Heart right ventricle (tissue), 16 donors: ENCODE results near the gene LRRC7. TPM values are rescaled to one million over a fixed set of nuclear protein-coding genes. Genes with fewer than 3 reads are reported as not detected.

Experiments
- ATAC-seq, 8 donors: fragments of 200-7000 bp; cut with Tn5 transposase; one replicate each; pipeline ENCODE4 v1.9.1; 2020; ENCODE audit warnings: mild to moderate bottlenecking in 8 of 8, moderate library complexity in 8 of 8, moderate number of reproducible peaks in 1 of 8
- DNase-seq, 2 donors: peaks; one replicate each; pipeline ENCODE4 v3.0.0-alpha.2; 2020
- H3K27ac ChIP-seq, 10 donors: fragments of 200-600 bp; sonication (generic) in 2 of 10; one replicate each; pipeline versions ENCODE4 v1.5.0 to v1.8.0; 2020 to 2022; ENCODE audit warnings: mild to moderate bottlenecking in 3 of 10
- H3K27me3 ChIP-seq, 7 donors: fragments of 200-600 bp; one replicate each; pipeline ENCODE4 v1.8.0; 2021 to 2022; ENCODE audit warnings: mild to moderate bottlenecking in 2 of 7
- H3K36me3 ChIP-seq, 9 donors: fragments of 200-600 bp; sonication (generic) in 1 of 9; one replicate each; pipeline versions ENCODE4 v1.5.0 to v1.8.0; 2020 to 2022; ENCODE audit warnings: mild to moderate bottlenecking in 2 of 9
- H3K4me1 ChIP-seq, 9 donors: fragments of 200-600 bp; sonication (generic) in 1 of 9; one replicate each; pipeline versions ENCODE4 v1.5.0 to v1.8.0; 2020 to 2022; ENCODE audit warnings: mild to moderate bottlenecking in 4 of 9
- H3K4me3 ChIP-seq, 10 donors: fragments of 200-600 bp; sonication (generic) in 2 of 10; one replicate each; pipeline versions ENCODE4 v1.5.0 to v1.8.0; 2020 to 2022; ENCODE audit warnings: mild to moderate bottlenecking in 7 of 10, moderate library complexity in 2 of 10
- H3K9me3 ChIP-seq, 11 donors: fragments of 200-600 bp in 10 of 11; sonication (generic) in 2 of 11; one replicate each; pipeline versions ENCODE4 v1.5.0 to v1.8.0; 2013 to 2022; ENCODE audit warnings: mild to moderate bottlenecking in 2 of 11, control low read depth in 1 of 11, moderate library complexity in 1 of 11
- CTCF ChIP-seq, 9 donors: fragments of 200-600 bp; sonication (generic) in 2 of 9; IDR thresholded peaks; one replicate each; pipeline versions ENCODE4 v1.5.0 to v1.8.0; 2021 to 2022; ENCODE audit warnings: antibody characterized with exemption in 9 of 9, mild to moderate bottlenecking in 5 of 9, moderate library complexity in 1 of 9
- WGBS, 2 donors: extraction: QIAGEN DNeasy Blood & Tissue Kit; methylation state at CpG; one replicate each; pipeline ENCODE4 v1.1.7; 2013; ENCODE audit warnings: inconsistent platforms in 1 of 2; 5-methylcytosine and 5-hydroxymethylcytosine counted together
- intact Hi-C, 10 donors: fragments of 100-400 bp; cut with DNase I; formaldehyde crosslinking; loops; one replicate each; pipeline versions ENCODE4 v1.11.1 to v1.14.2; 2022
- polyA plus RNA-seq, 2 donors: library from polyadenylated mRNA; stranded (reverse); fragments of 200-250 nt; gene quantifications; one replicate each; pipeline ENCODE4 v1.2.3, GENCODE V29; 2013
- total RNA-seq, 10 donors: library from RNA; stranded (reverse); fragmentation: NEBNext Ultra II Directional in 3 of 10; extraction: Animal tissue kit (Norgen Biotek cat#: 25700) in 3 of 10; gene quantifications; one replicate each; pipeline versions ENCODE4 v1.2.1 to v1.2.4, GENCODE V29; 2021 to 2023
- donor health status: Arrhythmogenic right ventricular cardiomyopathy.
- donor health status: ischemic (EF 13 %, LVEDD 7.1; RV severe dilation, severe dysfunction).
- donor health status: healthy with polysubstance abuse.
- donor health status: DM: no; HTN: yes; CAD: no.
- donor health status: DM: no; HTN: no; CAD: no.
- donor health status: ischemic (EF 25% LVEDD 6.9; RV normal size, moderate dysfunction).
- donor health status: ischemic (EF 25% LVEDD 5.7; RV mildly dilated, moderate dysfunction).
- donor health status: healthy.
- donor health status: DM: yes; HTN: yes; CAD: no.
- donor health status: Ischemic cardiomyopathy.
- donor health status: ischemic (EF 35%, LVEDD 5.7; RV mildly dilated, moderate dysfunction).
- donor health status: nonischemic (EF 11% LVEDD 7.7; RV severe dilation, severe dysfunction).
- donor health status: DM: yes; HTN: yes; CAD: no.
- donor health status: PGD.
- donor health status: ischemic (EF 29% LVEDD 5.4; RV normal size, mild dysfunction).
- donor health status: nonischemic (EF 23%, LVEDD 6.1; RV moderate dilation, normal function).

LRRC7 gene
- total and polyA plus RNA-seq, 12 donors = 0.03 to 2.1 (median 0.59) TPM

DNA sequence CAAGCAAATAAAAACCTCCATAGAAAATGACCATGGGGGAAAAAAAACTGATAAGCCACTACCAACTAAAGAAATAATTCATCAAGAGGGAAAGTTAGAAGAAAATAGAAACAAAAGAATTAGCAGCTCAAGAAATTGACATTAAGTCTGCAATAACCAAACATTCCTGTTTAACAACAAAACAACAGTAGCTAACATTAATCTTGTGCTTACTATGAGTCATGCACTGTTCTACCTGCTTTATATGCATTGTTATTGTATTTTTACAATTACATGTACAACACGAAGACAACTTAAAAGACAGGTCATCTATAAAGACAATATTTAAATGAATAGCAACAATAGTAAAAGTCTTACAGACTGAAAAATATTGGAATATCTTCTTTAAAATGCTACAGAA, 34.4 kb upstream of the LRRC7 start:
- ATAC-seq = no peak
- Histone ChIP-seq H3K27ac (no peak overlapping the region), H3K4me1 (no peaks in the 10 kb centered on the region), H3K36me3 (no peaks in the 10 kb centered on the region), H3K9me3 (no peaks in the 10 kb centered on the region), H3K27me3 (no peaks in the 10 kb centered on the region), H3K4me3 (no peak overlapping the region)
- intact Hi-C loops = no loop called here
- WGBS, 2 donors = 78 to 84% methylated on average over 1 of the region's 1 CpG
- no peak for DNase-seq
- no peak for TF ChIP-seq CTCF (IDR thresholded peaks at IDR 0.05)

- Histone ChIP-seq H3K4me1 (no peaks in the 10 kb centered on the region), H3K36me3 (no peaks in the 10 kb centered on the region), H3K27me3 (no peaks in the 10 kb centered on the region), H3K9me3 (no peaks in the 10 kb centered on the region), H3K4me3 (no peak overlapping the region), H3K27ac (no peak overlapping the region)
- ATAC-seq (no peak), DNase-seq (no peak)
- TF ChIP-seq CTCF (IDR thresholded peaks at IDR 0.05) = no peak
- 79 to 91% methylated on average over 1 of the region's 1 CpG for WGBS, 2 donors
- intact Hi-C loops = no loop called here
Measured at GRCh38 chr1:69534829-69535228, 32.9 kb upstream of the LRRC7 start.

- no peak for DNase-seq
- H3K27me3 ChIP-seq = no peaks in the 10 kb centered on the region
- no peaks in the 10 kb centered on the region for H3K36me3 ChIP-seq
- no peak overlapping the region for H3K27ac ChIP-seq
- intact Hi-C loops = no loop called here
- no peaks in the 10 kb centered on the region for H3K9me3 ChIP-seq
- no peak overlapping the region for H3K4me3 ChIP-seq
- no peak for ATAC-seq
- TF ChIP-seq CTCF (IDR thresholded peaks at IDR 0.05) = no peak
- 44 to 49% methylated on average over 3 of the region's 3 CpGs for WGBS, 2 donors
- H3K4me1 ChIP-seq = no peaks in the 10 kb centered on the region
Measured at GRCh38 chr1:69535490-69535889, 32.2 kb upstream of the LRRC7 start.

- no peak for DNase-seq
- intact Hi-C loops = no loop called here
- no peaks in the 10 kb centered on the region for H3K27me3 ChIP-seq
- H3K9me3 ChIP-seq = no peaks in the 10 kb centered on the region
- no peak overlapping the region for H3K4me3 ChIP-seq
- no peak for ATAC-seq
- no peaks in the 10 kb centered on the region for H3K36me3 ChIP-seq
- TF ChIP-seq CTCF (IDR thresholded peaks at IDR 0.05) = no peak
- H3K4me1 ChIP-seq = no peaks in the 10 kb centered on the region
- H3K27ac ChIP-seq = no peak overlapping the region
- WGBS, 2 donors = 54 to 61% methylated on average over 6 of the region's 6 CpGs
Measured at GRCh38 chr1:69540052-69540451, 27.7 kb upstream of the LRRC7 start.
